ENCODE data around the gene GRM5. TPM values are rescaled to one million over a fixed set of nuclear protein-coding genes. Genes with fewer than 3 reads are reported as not detected.
"Not testable (repeated sequence)": the region's sequence is repeated elsewhere in the genome, so short reads cannot be mapped to it uniquely, and the experiment has no call there.

GRM5 gene
- total RNA-seq, 4 donors from 2014 or later: 0.81 TPM; not detected in 3

DNA sequence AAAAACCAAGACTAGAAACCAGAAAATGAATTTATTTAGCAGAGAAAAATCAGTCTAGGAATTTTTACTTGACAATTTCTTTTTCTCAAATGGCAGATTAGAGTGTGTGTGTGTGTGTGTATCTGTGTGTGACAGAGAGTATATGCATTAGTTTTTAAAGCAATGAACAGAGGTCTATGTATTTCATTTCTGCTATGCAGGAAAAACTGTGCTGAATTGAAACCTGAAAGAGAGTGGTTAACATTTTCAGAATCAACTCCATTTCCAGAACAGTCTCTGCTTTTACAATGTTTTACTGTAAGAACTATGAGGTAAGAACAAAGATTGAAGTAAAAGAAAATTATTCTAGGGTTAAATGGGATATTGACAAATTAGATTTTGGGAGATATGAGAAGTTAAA is 114.8 kb downstream of the GRM5 start:
- H3K4me1 ChIP-seq: no peaks in the 10 kb centered on the region
- intact Hi-C loops (cut with DNase I): no loop called here
- H3K27me3 ChIP-seq: no peaks in the 10 kb centered on the region
- H3K36me3 ChIP-seq: no peaks in the 10 kb centered on the region
- no peak overlapping the region for H3K4me3 ChIP-seq (replicated peaks in 1 of 3)
- no peak for DNase-seq
- no peak overlapping the region for H3K27ac ChIP-seq
- no peaks in the 10 kb centered on the region for H3K9me3 ChIP-seq
- TF ChIP-seq, protein P1, sequence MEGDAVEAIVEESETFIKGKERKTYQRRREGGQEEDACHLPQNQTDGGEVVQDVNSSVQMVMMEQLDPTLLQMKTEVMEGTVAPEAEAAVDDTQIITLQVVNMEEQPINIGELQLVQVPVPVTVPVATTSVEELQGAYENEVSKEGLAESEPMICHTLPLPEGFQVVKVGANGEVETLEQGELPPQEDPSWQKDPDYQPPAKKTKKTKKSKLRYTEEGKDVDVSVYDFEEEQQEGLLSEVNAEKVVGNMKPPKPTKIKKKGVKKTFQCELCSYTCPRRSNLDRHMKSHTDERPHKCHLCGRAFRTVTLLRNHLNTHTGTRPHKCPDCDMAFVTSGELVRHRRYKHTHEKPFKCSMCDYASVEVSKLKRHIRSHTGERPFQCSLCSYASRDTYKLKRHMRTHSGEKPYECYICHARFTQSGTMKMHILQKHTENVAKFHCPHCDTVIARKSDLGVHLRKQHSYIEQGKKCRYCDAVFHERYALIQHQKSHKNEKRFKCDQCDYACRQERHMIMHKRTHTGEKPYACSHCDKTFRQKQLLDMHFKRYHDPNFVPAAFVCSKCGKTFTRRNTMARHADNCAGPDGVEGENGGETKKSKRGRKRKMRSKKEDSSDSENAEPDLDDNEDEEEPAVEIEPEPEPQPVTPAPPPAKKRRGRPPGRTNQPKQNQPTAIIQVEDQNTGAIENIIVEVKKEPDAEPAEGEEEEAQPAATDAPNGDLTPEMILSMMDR (IDR thresholded peaks at IDR 0.05): no peak
- no peak for TF ChIP-seq POLR2A (IDR thresholded peaks at IDR 0.05)

DNA sequence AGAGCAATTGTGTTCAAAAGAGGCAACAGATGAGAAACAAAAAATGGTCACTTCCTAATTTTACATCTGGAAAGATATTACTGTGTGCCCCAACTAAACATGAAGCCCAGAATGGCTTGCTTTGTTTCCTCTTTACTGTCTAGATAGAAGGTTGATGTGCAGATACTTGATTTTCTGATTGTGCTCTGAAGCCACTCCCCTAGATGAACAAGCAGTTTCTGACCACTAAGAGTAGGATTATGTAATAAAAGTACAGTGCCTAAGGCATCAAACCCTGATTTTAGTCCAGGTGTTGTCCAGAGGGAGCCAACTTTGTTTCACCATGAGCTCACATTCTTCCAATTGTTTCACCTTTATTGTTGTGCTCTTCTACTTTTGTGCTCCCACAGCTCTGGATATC is 116.9 kb downstream of the GRM5 start:
- H3K36me3 ChIP-seq; H3K9me3 ChIP-seq; H3K27ac ChIP-seq; intact Hi-C loops (cut with DNase I); DNase-seq; H3K4me1 ChIP-seq; H3K27me3 ChIP-seq; H3K4me3 ChIP-seq (replicated peaks in 1 of 3): not testable (repeated sequence)

DNA sequence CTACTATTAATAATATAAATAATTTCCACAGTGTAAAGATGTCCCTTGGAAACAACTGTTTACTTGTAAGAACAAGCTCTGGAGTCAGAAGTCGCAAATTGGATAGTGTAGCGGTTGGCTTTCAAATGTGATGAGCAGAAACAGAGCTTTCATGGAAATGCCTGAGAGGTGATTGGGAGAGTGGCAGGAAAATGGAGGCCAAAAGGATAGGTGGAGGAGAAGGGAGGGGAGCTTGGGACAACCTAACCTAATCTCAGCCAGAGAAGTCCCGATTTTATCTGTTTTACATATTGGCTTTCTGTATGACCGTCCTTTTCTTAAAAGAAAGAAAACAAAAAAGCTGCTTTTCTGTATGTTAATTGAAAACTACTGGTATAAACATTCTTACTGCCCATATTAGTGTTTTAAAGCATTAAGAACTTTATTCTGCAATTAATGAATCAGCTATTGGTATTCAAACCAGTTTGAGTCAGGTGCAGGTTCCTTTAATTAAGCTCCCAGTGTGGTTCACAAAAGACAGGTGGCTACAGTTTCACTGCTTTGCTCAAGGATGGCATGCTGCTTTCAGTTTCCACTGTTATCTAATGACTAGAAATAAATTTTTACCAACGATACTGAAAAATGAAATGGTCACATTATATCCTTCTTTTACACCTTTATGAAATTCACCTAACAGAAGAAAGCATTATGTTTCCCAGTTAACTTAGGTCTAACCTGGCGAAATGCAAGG is 117.8 kb downstream of the GRM5 start:
- H3K4me3 ChIP-seq (replicated peaks in 1 of 3); intact Hi-C loops (cut with DNase I); H3K36me3 ChIP-seq; H3K27ac ChIP-seq; H3K4me1 ChIP-seq; DNase-seq; H3K9me3 ChIP-seq; H3K27me3 ChIP-seq: not testable (repeated sequence)
- WGBS, 2 donors: 83 to 86% methylated on average over 6 of the region's 6 CpGs

DNA sequence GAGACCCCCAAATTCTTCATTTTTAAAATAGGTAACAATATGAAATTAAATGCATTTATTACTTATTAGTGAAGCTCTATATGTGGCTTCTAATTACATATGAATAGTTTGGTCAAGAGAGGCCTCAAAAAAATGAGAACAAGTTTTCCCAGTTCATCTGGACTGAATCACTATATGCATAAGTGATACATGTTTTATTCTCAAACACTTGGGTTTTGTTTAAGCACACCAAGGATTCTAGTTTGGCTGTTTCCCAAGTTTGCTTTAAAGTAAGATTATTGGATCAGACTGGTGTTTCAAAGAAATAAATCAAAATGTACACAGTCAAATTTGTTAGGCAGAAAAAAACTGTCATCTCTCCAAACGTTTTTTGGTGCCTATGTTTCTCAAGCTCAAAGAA is 136.1 kb downstream of the GRM5 start:
- H3K36me3 ChIP-seq; H3K27ac ChIP-seq; H3K4me1 ChIP-seq; H3K27me3 ChIP-seq; intact Hi-C loops (cut with DNase I); H3K4me3 ChIP-seq (replicated peaks in 1 of 3); DNase-seq; H3K9me3 ChIP-seq: not testable (repeated sequence)
- 15% methylated on average over 1 of the region's 1 CpG for WGBS, 2 donors

DNA sequence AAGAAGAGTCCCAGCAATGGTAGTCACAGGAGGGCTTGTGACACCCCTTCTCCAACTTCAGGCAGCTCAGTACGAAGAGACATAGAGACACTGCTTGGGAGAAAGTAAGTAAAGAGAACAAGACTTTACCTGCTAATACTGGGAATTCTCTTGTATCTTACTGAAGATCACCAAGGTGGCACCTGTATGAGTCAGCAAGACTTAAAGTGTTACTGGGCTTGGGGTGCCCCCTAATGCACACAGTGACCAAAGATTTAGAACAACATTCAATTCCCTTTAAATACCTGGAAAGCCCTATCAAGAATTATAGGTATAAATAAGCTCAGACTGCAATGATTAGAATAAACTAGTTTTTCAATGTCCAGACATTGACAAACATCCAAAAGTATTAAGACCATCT is 148.7 kb downstream of the GRM5 start:
- H3K4me3 ChIP-seq (replicated peaks in 1 of 3); H3K9me3 ChIP-seq; H3K36me3 ChIP-seq; H3K4me1 ChIP-seq; DNase-seq; intact Hi-C loops (cut with DNase I); H3K27me3 ChIP-seq; H3K27ac ChIP-seq: not testable (repeated sequence)
- WGBS, 2 donors: 96 to 100% methylated on average over 1 of the region's 1 CpG

DNA sequence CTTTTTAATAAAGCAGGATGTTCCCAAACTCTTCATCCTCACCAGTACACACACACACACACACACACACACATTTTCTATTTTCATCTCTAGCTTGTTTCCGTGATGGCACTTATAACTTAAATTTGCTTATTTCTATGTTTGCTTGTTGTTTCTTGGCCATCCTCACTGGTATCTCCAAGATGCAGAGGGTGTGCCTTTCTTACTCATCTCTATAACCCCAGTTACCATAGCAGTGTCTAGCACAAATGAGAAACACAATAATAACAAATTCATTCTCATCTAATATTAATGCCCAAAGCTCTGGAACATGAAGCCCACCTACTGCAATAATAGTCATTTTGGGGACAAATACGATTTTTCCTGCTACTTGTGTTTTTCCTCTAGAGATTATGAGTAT is 156.3 kb downstream of the GRM5 start:
- Histone ChIP-seq H3K4me1 (no peaks in the 10 kb centered on the region), H3K36me3 (no peaks in the 10 kb centered on the region), H3K4me3 (replicated peaks in 1 of 3) (no peak overlapping the region), H3K27me3 (no peaks in the 10 kb centered on the region), H3K27ac (no peak overlapping the region), H3K9me3 (no peaks in the 10 kb centered on the region)
- intact Hi-C loops (cut with DNase I): no loop called here
- WGBS, 2 donors: 82 to 84% methylated on average over 2 of the region's 2 CpGs
- TF ChIP-seq, protein P1 (IDR thresholded peaks at IDR 0.05): no peak
- no peak for TF ChIP-seq POLR2A (IDR thresholded peaks at IDR 0.05)
- no peak for DNase-seq

DNA sequence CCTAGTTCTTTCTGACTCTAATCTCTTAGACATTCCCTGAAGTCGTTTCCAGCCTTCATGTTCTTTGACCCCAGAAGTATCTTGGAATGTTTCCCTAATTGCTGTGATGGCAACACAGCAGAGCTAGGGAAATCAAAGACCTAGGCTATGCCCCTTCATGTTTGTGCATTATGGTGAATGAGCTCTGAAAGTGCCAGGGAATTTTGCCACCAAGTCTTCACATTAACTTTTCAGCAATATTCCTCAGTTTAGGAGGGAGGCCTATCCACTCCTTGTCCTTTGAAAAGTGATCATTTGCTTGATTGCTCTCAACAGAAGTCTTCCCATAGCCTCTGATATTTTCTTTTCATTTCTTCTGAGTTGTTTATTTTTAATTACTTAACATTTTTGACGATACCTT is 164.3 kb downstream of the GRM5 start:
- H3K4me3 ChIP-seq (replicated peaks in 1 of 3); H3K27ac ChIP-seq; H3K36me3 ChIP-seq; H3K9me3 ChIP-seq; H3K27me3 ChIP-seq; DNase-seq; H3K4me1 ChIP-seq; intact Hi-C loops (cut with DNase I): not testable (repeated sequence)
- 64 to 68% methylated on average over 2 of the region's 2 CpGs for WGBS, 2 donors

DNA sequence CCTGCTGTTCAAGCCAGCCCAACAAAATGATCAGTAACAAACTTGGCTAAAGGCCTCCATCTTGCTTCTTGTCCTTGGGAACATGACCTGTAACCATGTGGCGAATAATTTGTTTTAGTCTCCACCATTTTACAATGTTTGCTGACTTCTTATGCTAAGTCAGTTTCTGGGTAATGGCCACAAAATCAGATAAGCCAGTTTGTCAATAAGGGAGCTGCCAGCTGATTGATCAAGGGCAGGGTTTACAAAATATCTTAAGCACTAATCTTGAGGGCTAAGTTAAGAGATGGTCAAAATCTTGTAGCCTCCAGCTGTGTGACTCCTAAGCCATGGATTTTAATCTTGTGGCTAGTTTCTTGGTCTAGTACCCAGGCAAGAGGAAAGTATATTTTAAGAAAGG is 176.9 kb downstream of the GRM5 start:
- H3K27ac ChIP-seq; H3K4me1 ChIP-seq; DNase-seq; H3K36me3 ChIP-seq; H3K27me3 ChIP-seq; intact Hi-C loops (cut with DNase I); H3K9me3 ChIP-seq; H3K4me3 ChIP-seq (replicated peaks in 1 of 3): not testable (repeated sequence)
- whole genome bisulfite sequencing, 2 donors: 56 to 73% methylated on average over 1 of the region's 1 CpG

Data from thyroid gland (tissue), 4 donors.